Astrocyte (in vitro differentiated cells and primary cell): ENCODE measurements around the gene CMTM1. TPM values are rescaled to one million over a fixed set of nuclear protein-coding genes. Genes with fewer than 3 reads are reported as not detected.

Experiments
- DNase-seq: peaks from one replicate; pipeline ENCODE4 v3.0.0-alpha.2; 2010; ENCODE audit warnings: low read depth
- FAIRE-seq: peaks from 2 replicates; lab custom pipeline; 2011; peaks lifted over from hg19 to GRCh38; lab: Jason Lieb, UNC
- H2AFZ ChIP-seq: 2 replicates; pipeline ENCODE4 v1.6.0; 2012; ENCODE audit warnings: low read depth, low read length, inconsistent platforms
- H3K27ac ChIP-seq: 2 replicates; pipeline ENCODE4 v1.5.1; 2011; ENCODE audit warnings: low read depth, low read length, inconsistent platforms
- H3K27me3 ChIP-seq: 2 replicates; pipeline ENCODE4 v1.6.0; 2011; ENCODE audit warnings: low read length, inconsistent platforms; ENCODE audit not compliant: insufficient read depth
- H3K36me3 ChIP-seq: 2 replicates; pipeline ENCODE4 v1.5.1; 2011; ENCODE audit warnings: low read length, inconsistent platforms; ENCODE audit not compliant: insufficient read depth
- H3K4me1 ChIP-seq: 2 replicates; pipeline ENCODE4 v1.5.1; 2011; ENCODE audit warnings: low read length, inconsistent platforms; ENCODE audit not compliant: insufficient read depth
- H3K4me2 ChIP-seq: 2 replicates; pipeline ENCODE4 v1.6.0; 2012; ENCODE audit warnings: low read length, inconsistent platforms
- H3K4me3 ChIP-seq: 2 replicates; pipeline ENCODE4 v1.5.1; 2011; ENCODE audit warnings: low read depth, mild to moderate bottlenecking, low read length, inconsistent platforms; ENCODE audit not compliant: insufficient read depth
- H3K79me2 ChIP-seq: 2 replicates; pipeline ENCODE4 v1.6.0; 2012; ENCODE audit warnings: mild to moderate bottlenecking, low read length, inconsistent platforms; ENCODE audit not compliant: insufficient read depth
- H3K9ac ChIP-seq: 2 replicates; pipeline ENCODE4 v1.6.0; 2012; ENCODE audit warnings: mild to moderate bottlenecking, low read length, inconsistent platforms
- H3K9me3 ChIP-seq: 2 replicates; pipeline ENCODE4 v1.5.1; 2012; ENCODE audit warnings: low read depth, mild to moderate bottlenecking, low read length, inconsistent platforms; ENCODE audit not compliant: insufficient read depth
- H4K20me1 ChIP-seq: 2 replicates; pipeline ENCODE4 v1.6.0; 2012; ENCODE audit warnings: low read length, inconsistent platforms; ENCODE audit not compliant: insufficient read depth
- H3K27ac Mint-ChIP-seq: one replicate; pipeline ENCODE4 v1.8.0; 2021; ENCODE audit warnings: mild to moderate bottlenecking, mixed read lengths; ENCODE audit not compliant: unreplicated experiment
- H3K27me3 Mint-ChIP-seq: one replicate; pipeline ENCODE4 v1.8.0; 2021; ENCODE audit warnings: low read depth, mixed read lengths; ENCODE audit not compliant: unreplicated experiment
- H3K36me3 Mint-ChIP-seq: one replicate; pipeline ENCODE4 v1.8.0; 2021; ENCODE audit warnings: low read depth, mixed read lengths; ENCODE audit not compliant: unreplicated experiment
- H3K4me1 Mint-ChIP-seq: one replicate; pipeline ENCODE4 v1.8.0; 2021; ENCODE audit warnings: low read depth, mixed read lengths; ENCODE audit not compliant: unreplicated experiment
- H3K4me3 Mint-ChIP-seq: one replicate; pipeline ENCODE4 v1.8.0; 2021; ENCODE audit warnings: mild to moderate bottlenecking, moderate library complexity, mixed read lengths; ENCODE audit not compliant: unreplicated experiment
- H3K9me3 Mint-ChIP-seq: one replicate; pipeline ENCODE4 v1.8.0; 2021; ENCODE audit warnings: mild to moderate bottlenecking, mixed read lengths; ENCODE audit not compliant: unreplicated experiment
- EZH2 ChIP-seq: IDR thresholded peaks from 2 replicates; pipeline ENCODE4 v1.6.1; 2012; ENCODE audit warnings: mild to moderate bottlenecking, low read length, inconsistent platforms; ENCODE audit not compliant: insufficient read depth
- total RNA-seq: library from RNA; stranded (reverse); gene quantifications from 2 replicates; pipeline ENCODE4 v1.2.1, GENCODE V29; 2021
- TF ChIP-seq, protein P1 (sequence below): IDR thresholded peaks from 2 replicates; pipeline ENCODE4 v1.5.1; 2011; ENCODE audit warnings: low read depth, mild to moderate bottlenecking, inconsistent platforms, low read length, moderate library complexity; ENCODE audit not compliant: insufficient read depth

CMTM1 gene
- total RNA-seq, 1 donor from 2014 or later = 2.7 TPM

DNA sequence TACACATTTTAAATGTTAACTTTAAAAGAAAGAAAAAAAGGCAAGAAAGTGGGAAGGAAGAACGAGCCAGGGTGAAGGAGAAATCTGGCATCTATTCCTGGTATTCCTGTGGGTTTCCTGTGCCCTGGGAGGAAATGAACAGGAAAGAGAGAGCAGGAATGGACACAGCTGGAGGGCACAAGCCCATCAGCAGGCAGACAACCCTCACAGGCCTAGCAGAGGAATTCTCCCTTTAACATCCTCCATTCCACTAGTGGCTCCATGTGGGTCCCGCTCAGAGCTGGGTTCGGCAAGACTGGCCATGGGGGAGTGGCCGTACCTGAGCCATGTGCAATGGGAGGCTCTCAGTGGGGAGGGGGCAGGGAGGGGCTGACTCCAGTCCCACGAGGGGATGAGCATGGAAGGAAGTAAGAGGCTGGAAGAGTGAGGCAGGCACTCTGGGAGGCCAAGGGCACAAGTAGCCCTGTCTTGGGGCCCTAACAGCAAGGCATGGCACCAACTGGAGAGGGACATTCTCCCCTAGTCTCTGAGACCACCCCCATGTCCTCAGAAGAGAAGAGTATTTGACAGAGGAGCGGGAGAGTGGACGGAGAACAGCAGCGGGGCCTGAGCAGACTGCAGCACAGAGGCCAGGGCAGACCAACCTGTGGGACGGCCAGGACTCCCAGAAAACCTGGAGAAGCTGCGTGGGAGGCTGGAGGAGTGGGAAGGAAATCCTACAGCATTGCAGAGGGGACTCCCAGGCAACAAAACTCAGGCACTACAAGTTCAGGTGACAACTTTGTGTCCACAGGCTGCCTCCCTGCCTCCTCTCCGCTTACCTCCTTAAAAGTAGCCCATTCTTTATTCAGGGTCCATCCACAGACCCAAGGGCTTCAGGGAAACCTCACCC lies 46.5 kb upstream of the CMTM1 start:
- Mint-ChIP-seq H3K27me3 (peaks cover 2% of the 10 kb centered on the region), H3K4me1 (peaks cover 40% of the 10 kb centered on the region), H3K9me3 (no peaks in the 10 kb centered on the region), H3K27ac (no peak overlapping the region), H3K36me3 (peaks cover 8% of the 10 kb centered on the region), H3K4me3 (no peak overlapping the region)
- Histone ChIP-seq H3K4me1 (peaks cover 44% of the 10 kb centered on the region), H3K27me3 (no peaks in the 10 kb centered on the region), H2AFZ (no peak overlapping the region), H3K9me3 (no peaks in the 10 kb centered on the region), H3K79me2 (peaks cover 4% of the 10 kb centered on the region), H3K9ac (no peak overlapping the region), H4K20me1 (no peaks in the 10 kb centered on the region), H3K4me3 (no peak overlapping the region), H3K36me3 (no peaks in the 10 kb centered on the region), H3K27ac (no peak overlapping the region), H3K4me2 (no peak overlapping the region)
- DNase-seq = no peak
- TF ChIP-seq, protein P1, sequence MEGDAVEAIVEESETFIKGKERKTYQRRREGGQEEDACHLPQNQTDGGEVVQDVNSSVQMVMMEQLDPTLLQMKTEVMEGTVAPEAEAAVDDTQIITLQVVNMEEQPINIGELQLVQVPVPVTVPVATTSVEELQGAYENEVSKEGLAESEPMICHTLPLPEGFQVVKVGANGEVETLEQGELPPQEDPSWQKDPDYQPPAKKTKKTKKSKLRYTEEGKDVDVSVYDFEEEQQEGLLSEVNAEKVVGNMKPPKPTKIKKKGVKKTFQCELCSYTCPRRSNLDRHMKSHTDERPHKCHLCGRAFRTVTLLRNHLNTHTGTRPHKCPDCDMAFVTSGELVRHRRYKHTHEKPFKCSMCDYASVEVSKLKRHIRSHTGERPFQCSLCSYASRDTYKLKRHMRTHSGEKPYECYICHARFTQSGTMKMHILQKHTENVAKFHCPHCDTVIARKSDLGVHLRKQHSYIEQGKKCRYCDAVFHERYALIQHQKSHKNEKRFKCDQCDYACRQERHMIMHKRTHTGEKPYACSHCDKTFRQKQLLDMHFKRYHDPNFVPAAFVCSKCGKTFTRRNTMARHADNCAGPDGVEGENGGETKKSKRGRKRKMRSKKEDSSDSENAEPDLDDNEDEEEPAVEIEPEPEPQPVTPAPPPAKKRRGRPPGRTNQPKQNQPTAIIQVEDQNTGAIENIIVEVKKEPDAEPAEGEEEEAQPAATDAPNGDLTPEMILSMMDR = no peak
- TF ChIP-seq EZH2 = no peak
- FAIRE-seq = no peak

- no peak for TF ChIP-seq EZH2
- Histone ChIP-seq H3K4me3 (no peak overlapping the region), H3K79me2 (peaks cover 4% of the 10 kb centered on the region), H3K27ac (no peak overlapping the region), H3K9ac (no peak overlapping the region), H3K9me3 (no peaks in the 10 kb centered on the region), H3K4me2 (no peak overlapping the region), H4K20me1 (no peaks in the 10 kb centered on the region), H2AFZ (no peak overlapping the region), H3K36me3 (no peaks in the 10 kb centered on the region), H3K4me1 (peaks cover 38% of the 10 kb centered on the region), H3K27me3 (no peaks in the 10 kb centered on the region)
- H3K9me3 Mint-ChIP-seq = no peaks in the 10 kb centered on the region
- H3K4me3 Mint-ChIP-seq = no peak overlapping the region
- DNase-seq (no peak), FAIRE-seq (no peak)
- peaks cover 43% of the 10 kb centered on the region for H3K4me1 Mint-ChIP-seq
- H3K36me3 Mint-ChIP-seq = peaks cover 8% of the 10 kb centered on the region
- H3K27me3 Mint-ChIP-seq = no peaks in the 10 kb centered on the region
- peak overlapping the region; percentile 58 for H3K27ac Mint-ChIP-seq
Measured at GRCh38 chr16:66520406-66521170, 45.7 kb upstream of the CMTM1 start.

DNA sequence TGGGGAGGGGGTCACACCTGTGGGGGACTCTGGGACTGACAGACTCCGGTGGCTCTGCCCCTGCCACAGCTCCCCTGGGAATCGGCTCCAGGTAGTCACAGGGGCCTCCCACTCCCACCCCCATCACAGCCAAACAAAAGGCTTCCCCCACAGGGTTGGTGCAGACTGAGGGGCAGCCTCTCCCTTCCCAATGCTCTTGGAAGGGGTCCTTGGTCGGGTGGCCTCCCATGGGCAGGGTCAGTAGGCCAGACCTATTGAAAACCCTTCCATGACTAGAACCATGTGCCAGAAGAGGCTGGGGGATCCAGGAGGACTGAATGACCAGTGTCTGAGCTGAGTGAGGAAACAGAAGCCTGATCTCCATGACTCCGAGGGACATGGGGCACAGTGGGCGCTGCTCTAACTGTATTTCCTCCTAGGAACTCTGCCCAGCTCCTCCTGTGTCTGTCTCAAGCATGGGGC lies 45.0 kb upstream of the CMTM1 start:
- Histone ChIP-seq H3K4me3 (no peak overlapping the region), H3K36me3 (no peaks in the 10 kb centered on the region), H3K9ac (no peak overlapping the region), H3K27me3 (no peaks in the 10 kb centered on the region), H3K79me2 (peaks cover 4% of the 10 kb centered on the region), H3K9me3 (no peaks in the 10 kb centered on the region), H4K20me1 (no peaks in the 10 kb centered on the region), H3K4me1 (peaks cover 32% of the 10 kb centered on the region), H3K4me2 (peak overlapping the region; percentile 63), H3K27ac (peak overlapping the region; percentile 58), H2AFZ (no peak overlapping the region)
- no peaks in the 10 kb centered on the region for H3K27me3 Mint-ChIP-seq
- DNase-seq (no peak), FAIRE-seq (no peak)
- H3K27ac Mint-ChIP-seq = no peak overlapping the region
- H3K4me1 Mint-ChIP-seq = peaks cover 41% of the 10 kb centered on the region
- H3K36me3 Mint-ChIP-seq = peaks cover 11% of the 10 kb centered on the region
- no peak for TF ChIP-seq EZH2
- TF ChIP-seq, protein P1 = no peak
- no peaks in the 10 kb centered on the region for H3K9me3 Mint-ChIP-seq
- no peak overlapping the region for H3K4me3 Mint-ChIP-seq
